ENCODE results near the gene SH3D19.

- TF ChIP-seq POLR2AphosphoS5 (IDR thresholded peaks at IDR 0.05), result no peak
- TF ChIP-seq CTCF (IDR thresholded peaks at IDR 0.05), result no peak
- TF ChIP-seq POLR2A (IDR thresholded peaks at IDR 0.05), result no peak
- no peak for TF ChIP-seq EP300 (IDR thresholded peaks at IDR 0.05; ENCODE audit: low read depth)
Measured at GRCh38 chr4:151260526-151260925, 64.9 kb downstream of the SH3D19 start.

Data from transverse colon (tissue), 4 donors.